ENCODE data around the gene DNAH8.

Gene DNAH8

DNA sequence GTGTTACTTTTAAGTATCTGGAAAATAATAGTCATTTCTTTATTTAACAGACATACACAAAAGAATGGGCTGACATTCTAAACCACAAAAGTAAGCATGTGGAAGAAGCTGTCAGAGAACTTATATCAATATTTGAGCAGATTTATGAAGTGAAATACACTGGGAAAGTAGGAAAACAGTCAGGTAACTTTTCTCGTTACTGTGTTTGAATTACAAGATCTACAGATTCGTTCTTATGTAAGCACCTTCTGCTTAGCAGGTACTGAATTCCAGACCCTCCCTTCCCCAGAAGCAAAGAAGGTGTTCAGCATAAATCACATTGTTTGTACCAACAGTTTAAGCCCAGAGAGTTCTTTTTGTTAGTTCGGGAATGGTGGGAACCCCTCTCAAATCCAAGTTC is 88.0 kb downstream of the DNAH8 start:
- DNase-seq (ENCODE audit: insufficient read length, low spot score) = no peak
- no peak for FAIRE-seq
- no peak for TF ChIP-seq CTCF (IDR thresholded peaks at IDR 0.05; ENCODE audit: insufficient read depth, missing control alignments)

DNA sequence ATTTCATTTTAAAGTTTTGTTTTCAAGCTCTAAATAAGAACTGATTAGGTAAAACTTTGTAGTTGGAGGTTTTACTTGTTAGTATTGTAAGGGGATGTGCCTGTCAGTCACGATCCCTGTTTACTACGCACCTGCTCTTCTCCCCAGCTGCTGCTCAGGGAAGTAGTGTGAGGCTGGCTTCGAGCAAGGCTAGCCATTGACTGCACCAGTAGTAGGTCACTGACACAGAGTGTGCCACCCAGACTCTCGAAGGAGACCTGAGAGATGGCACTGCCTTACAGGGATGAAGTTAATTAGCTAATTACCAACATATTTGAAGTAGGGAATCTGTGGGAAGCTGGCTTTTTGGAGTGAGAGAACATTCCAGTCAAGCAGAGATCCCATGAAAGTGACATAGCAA is 89.2 kb downstream of the DNAH8 start:
- DNase-seq (ENCODE audit: insufficient read length, low spot score) (no peak), FAIRE-seq (no peak)
- no peak for TF ChIP-seq CTCF (IDR thresholded peaks at IDR 0.05; ENCODE audit: insufficient read depth, missing control alignments)

DNA sequence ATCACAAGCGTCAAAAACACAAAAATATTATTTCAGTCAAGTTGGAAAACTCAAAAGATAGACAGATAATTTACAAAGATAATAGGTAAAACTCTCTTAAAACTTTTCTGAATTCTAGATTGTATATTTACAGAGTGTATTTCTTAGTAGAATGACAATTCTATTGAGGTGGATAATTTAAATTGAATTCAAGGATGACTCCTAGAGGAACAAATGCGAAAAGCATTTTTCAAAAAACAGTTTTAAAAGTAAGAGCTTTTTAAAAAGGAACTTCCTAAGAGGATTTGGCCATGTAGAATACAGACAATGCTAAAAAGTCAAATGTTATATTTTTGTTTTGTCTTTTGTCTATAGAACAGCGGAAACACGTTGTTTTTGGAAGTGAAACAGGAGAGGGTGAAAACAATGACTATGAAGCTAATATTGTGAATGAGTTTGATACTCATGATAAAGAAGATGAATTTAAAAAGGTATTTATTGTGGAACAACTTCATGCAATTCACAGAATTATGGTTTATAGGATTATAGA is 90.1 kb downstream of the DNAH8 start:
- TF ChIP-seq CTCF (IDR thresholded peaks at IDR 0.05; ENCODE audit: insufficient read depth, missing control alignments) = peak; percentile 21
- DNase-seq (ENCODE audit: insufficient read length, low spot score) = no peak
- peak; percentile 46 for FAIRE-seq

GRCh38 chr6:38805692-38806091 is 90.6 kb downstream of the DNAH8 start:
- TF ChIP-seq CTCF (IDR thresholded peaks at IDR 0.05; ENCODE audit: insufficient read depth, missing control alignments) = no peak
- DNase-seq (ENCODE audit: insufficient read length, low spot score) = no peak
- peak; percentile 66 for FAIRE-seq

DNA sequence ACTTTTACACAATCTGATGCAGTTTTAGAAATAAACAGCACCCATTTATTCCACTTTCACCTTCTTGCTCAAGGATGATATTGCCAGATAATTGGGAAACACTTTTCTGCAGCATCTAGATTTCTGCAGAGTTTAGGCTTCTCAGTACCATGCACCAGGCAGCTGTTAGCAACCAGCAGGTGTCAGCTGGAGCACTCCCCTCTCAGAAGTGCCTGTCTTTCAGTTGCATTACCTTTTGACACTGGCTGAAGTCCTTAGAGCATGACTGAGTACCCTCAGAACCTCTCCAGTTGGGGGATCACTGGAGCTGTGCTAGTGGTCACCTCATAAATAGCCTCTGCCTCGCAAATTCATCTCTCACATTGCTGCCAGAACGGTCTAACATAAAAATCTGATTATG is 91.2 kb downstream of the DNAH8 start:
- DNase-seq (ENCODE audit: insufficient read length, low spot score) (no peak), FAIRE-seq (no peak)
- TF ChIP-seq CTCF (IDR thresholded peaks at IDR 0.05; ENCODE audit: insufficient read depth, missing control alignments) = no peak

- DNase-seq (ENCODE audit: insufficient read length, low spot score) (no peak), FAIRE-seq (no peak)
- TF ChIP-seq CTCF (IDR thresholded peaks at IDR 0.05; ENCODE audit: insufficient read depth, missing control alignments) = no peak
Observed at GRCh38 chr6:38806833-38807232, 91.7 kb downstream of the DNAH8 start.

GRCh38 chr6:38808039-38808438 is 92.9 kb downstream of the DNAH8 start:
- FAIRE-seq (no peak), DNase-seq (ENCODE audit: insufficient read length, low spot score) (no peak)
- TF ChIP-seq CTCF (IDR thresholded peaks at IDR 0.05; ENCODE audit: insufficient read depth, missing control alignments) = no peak

Data from D721Med (cell line).